ENCODE results near the gene KRTAP9-9. TPM values are rescaled to one million over a fixed set of nuclear protein-coding genes. Genes with fewer than 3 reads are reported as not detected.

The KRTAP9-9 gene
- total and polyA plus RNA-seq, 9 of the 15 experiments (the other 6 are each of a cell fraction or from before 2014, with no cell fraction given) = not detected

- Histone ChIP-seq H3K9me1 (ENCODE audit: control insufficient read depth, insufficient read depth, low read length) (no peaks in the 10 kb centered on the region), H3K4me2 (ENCODE audit: insufficient read depth, low read length) (no peak within 1 kb of the TSS), H3K27ac (ENCODE audit: extremely low read depth, low read depth, low read length) (no peak within 1 kb of the TSS), H3K9me3 (replicated peaks; ENCODE audit: control insufficient read depth, insufficient read depth, low read depth, low read length) (no peaks in the 10 kb centered on the region), H3K4me3 (no peak within 1 kb of the TSS), H3K27me3 (ENCODE audit: control insufficient read depth in 2 of 2, insufficient read depth in 2 of 2, low read length in 2 of 2) (no peaks in the 10 kb centered on the region), H3K4me1 (replicated peaks in 1 of 2; ENCODE audit: control insufficient read depth in 2 of 2, insufficient read depth in 2 of 2, low read length in 2 of 2) (no peaks in the 10 kb centered on the region), H4K20me1 (replicated peaks; ENCODE audit: control insufficient read depth, insufficient read depth, low read length) (no peaks in the 10 kb centered on the region), H3K36me3 (ENCODE audit: control insufficient read depth, insufficient read depth, low read length) (no peaks in the 10 kb centered on the region), H3K9ac (ENCODE audit: insufficient read depth in 1 of 2, low read depth in 2 of 2, low read length in 2 of 2) (no peak within 1 kb of the TSS), H2AFZ (ENCODE audit: low read depth, low read length) (no peak within 1 kb of the TSS), H3K79me2 (ENCODE audit: control insufficient read depth, insufficient read depth, low read length) (no peaks in the 10 kb centered on the region)
- no TSS peak for BruUV-seq (replicated peaks)
- FAIRE-seq (no peak), DNase-seq (ENCODE audit: extremely low read depth in 1 of 4, low spot score in 3 of 4) (peak in 2 of 4 experiments; percentile 0 to 1), ATAC-seq (no peak)
- CTCF ChIA-PET (ENCODE audit: low intra/inter-chr PET ratio) = no interaction called here
- 0% methylated on average over 2 of the region's 2 CpGs for WGBS (ENCODE audit: insufficient coverage, low coverage, missing lambda C conversion rate)
- POLR2A ChIA-PET = no interaction called here
- in situ Hi-C loops (cut with MboI) = no loop called here
- intact Hi-C loops (cut with micrococcal nuclease) = no loop called here
- TF ChIP-seq AFF1 (IDR thresholded peaks at IDR 0.05; ENCODE audit: low read depth in 1 of 2, partially characterized antibody in 2 of 2) (no peak), CAMTA2 (CRISPR knock-in tag; conservative IDR thresholded peaks at IDR 0.05) (no peak), CEBPG (CRISPR knock-in tag; IDR thresholded peaks at IDR 0.05) (no peak), CEBPG (tag; conservative IDR thresholded peaks at IDR 0.05 in 1 of 2, IDR thresholded peaks at IDR 0.05 in 1 of 2) (no peak), SAP30 (IDR thresholded peaks at IDR 0.05; ENCODE audit: borderline replicate concordance, insufficient read depth, low read depth, low read length, poor library complexity, severe bottlenecking) (no peak), RBM22 (IDR thresholded peaks at IDR 0.05; ENCODE audit: low read depth, low read length, poor library complexity, severe bottlenecking) (no peak), HNRNPUL1 (IDR thresholded peaks at IDR 0.05; ENCODE audit: low read length) (no peak), GATA2 (CRISPR knock-in tag; IDR thresholded peaks at IDR 0.05) (no peak), TEAD1 (CRISPR knock-in tag; IDR thresholded peaks at IDR 0.05) (no peak), MBD2 (IDR thresholded peaks at IDR 0.05; ENCODE audit: borderline replicate concordance, low read depth) (no peak), RBM15 (IDR thresholded peaks at IDR 0.05; ENCODE audit: insufficient read depth, low read length) (no peak), ZBTB17 (CRISPR knock-in tag; IDR thresholded peaks at IDR 0.05) (no peak), TRIM25 (IDR thresholded peaks at IDR 0.05; ENCODE audit: borderline replicate concordance) (no peak), TSC22D4 (tag; IDR thresholded peaks at IDR 0.05) (no peak), ZNF165 (CRISPR knock-in tag; IDR thresholded peaks at IDR 0.05; ENCODE audit: borderline replicate concordance) (no peak), MTA2 (IDR thresholded peaks at IDR 0.05; ENCODE audit: low read depth) (no peak), RBM14 (IDR thresholded peaks at IDR 0.05; ENCODE audit: borderline replicate concordance, insufficient read depth, low read depth, low read length) (no peak), HMG20B (CRISPR knock-in tag; IDR thresholded peaks at IDR 0.05) (no peak)
Observed at GRCh38 chr17:41265078-41265477, 9.9 kb downstream of the KRTAP9-9 start, which contains the start of gene KRTAP9-6. Gene KRTAP9-6 (plus strand): TSS chr17:41265378. CDS start chr17:41265378, 0 bp downstream.
